Mucosa of descending colon (tissue), 3 donors: ENCODE results near the gene CNGA4. TPM values are rescaled to one million over a fixed set of nuclear protein-coding genes. Genes with fewer than 3 reads are reported as not detected.
"Not testable (repeated sequence)": the region's sequence is repeated elsewhere in the genome, so short reads cannot be mapped to it uniquely, and the experiment has no call there.

Experiments used
- ATAC-seq: fragments of 200-7000 bp; cut with Tn5 transposase; one replicate; pipeline ENCODE4 v1.9.1; 2020; ENCODE audit warnings: mild to moderate bottlenecking, moderate library complexity
- DNase-seq, 3 donors: peaks; one replicate each; pipeline ENCODE4 v3.0.0-alpha.2; 2020
- H3K36me3 ChIP-seq: fragments of 200-600 bp; one replicate; pipeline ENCODE4 v1.8.0; 2021; ENCODE audit warnings: low read depth, mild to moderate bottlenecking
- H3K4me1 ChIP-seq: fragments of 200-600 bp; one replicate; pipeline ENCODE4 v1.8.0; 2021; ENCODE audit warnings: low read depth, mild to moderate bottlenecking
- H3K4me3 ChIP-seq: fragments of 200-600 bp; one replicate; pipeline ENCODE4 v1.8.0; 2021; ENCODE audit warnings: mild to moderate bottlenecking
- H3K9me3 ChIP-seq: fragments of 200-600 bp; one replicate; pipeline ENCODE4 v1.8.0; 2021; ENCODE audit warnings: mild to moderate bottlenecking
- CTCF ChIP-seq: fragments of 200-600 bp; IDR thresholded peaks from one replicate; pipeline ENCODE4 v1.8.0; 2022; ENCODE audit warnings: antibody characterized with exemption, mild to moderate bottlenecking
- intact Hi-C, 2 donors: fragments of 100-400 bp; cut with DNase I in 1 of 2; cut with micrococcal nuclease in 1 of 2; formaldehyde crosslinking; loops; one replicate each; pipeline versions ENCODE4 v1.11.0 to v1.11.1; 2022; cut with DNase I, micrococcal nuclease
- total RNA-seq, 3 donors: library from RNA; stranded (reverse); fragmentation: NEBNext Ultra II Directional in 2 of 3; extraction: Animal tissue kit (Norgen Biotek cat#: 25700) in 2 of 3; gene quantifications; one replicate each; pipeline versions ENCODE4 v1.2.1 to v1.2.4, GENCODE V29; 2021 to 2023
- donor health status: DM: no; HTN: no; CAD: no; lungs with moderate emphysema.
- donor health status: DM: no; HTN: no; CAD: no.
- donor health status: DM: no; HTN: yes; CAD: no.

The CNGA4 gene
- total RNA-seq, 3 donors from 2014 or later, result 0.20 to 0.22 TPM; not detected in 1

- H3K4me1 ChIP-seq, result no peaks in the 10 kb centered on the region
- ATAC-seq, result no peak
- H3K9me3 ChIP-seq, result no peaks in the 10 kb centered on the region
- no peaks in the 10 kb centered on the region for H3K36me3 ChIP-seq
- intact Hi-C loops, result loop anchor here in 1 of 2 donors (10.0 kb wide), 1 partner anchor 73 kb away; no protein-coding TSS in a partner anchor
- no peak overlapping the region for H3K4me3 ChIP-seq
- no peak for DNase-seq
- TF ChIP-seq CTCF, result no peak
Observed at GRCh38 chr11:6241316-6241715, 2.4 kb downstream of the CNGA4 start.

GRCh38 chr11:6245536-6245935 lies 6.6 kb downstream of the CNGA4 start:
- H3K4me1 ChIP-seq, result no peaks in the 10 kb centered on the region
- H3K4me3 ChIP-seq, result no peak overlapping the region
- H3K9me3 ChIP-seq, result no peaks in the 10 kb centered on the region
- intact Hi-C loops, result loop anchor here in 1 of 2 donors (10.0 kb wide), 1 partner anchor 69 kb away; no protein-coding TSS in a partner anchor
- H3K36me3 ChIP-seq, result no peaks in the 10 kb centered on the region
- ATAC-seq, result no peak
- no peak for DNase-seq
- no peak for TF ChIP-seq CTCF

GRCh38 chr11:6248248-6248647 lies 9.4 kb downstream of the CNGA4 start:
- no peak for TF ChIP-seq CTCF
- DNase-seq (no peak), ATAC-seq (no peak)
- H3K9me3 ChIP-seq, result no peaks in the 10 kb centered on the region
- H3K4me1 ChIP-seq, result no peaks in the 10 kb centered on the region
- H3K36me3 ChIP-seq, result no peaks in the 10 kb centered on the region
- H3K4me3 ChIP-seq, result no peak overlapping the region
- intact Hi-C loops, result loop anchor here in 1 of 2 donors (10.0 kb wide), 1 partner anchor 67 kb away; no protein-coding TSS in a partner anchor

DNA sequence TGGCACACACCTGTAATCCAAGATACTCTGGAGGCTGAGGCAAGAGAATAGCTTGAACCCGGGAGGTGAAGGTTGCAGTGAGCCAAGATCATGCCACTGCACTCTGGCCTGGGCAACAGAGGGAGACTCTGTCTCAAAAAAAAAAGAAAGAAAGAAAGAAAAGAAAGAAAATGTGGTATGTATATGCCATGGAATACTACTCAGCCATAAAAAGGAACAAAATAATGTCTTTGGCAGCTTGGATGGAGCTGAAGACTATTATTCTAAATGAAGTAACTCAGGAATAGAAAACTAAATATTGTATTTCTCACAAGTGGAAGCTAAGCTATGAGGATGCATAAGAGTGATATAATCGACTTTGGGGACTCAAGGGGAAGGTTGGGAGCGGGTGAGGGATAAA lies 10.0 kb downstream of the CNGA4 start:
- not testable (repeated sequence) for H3K9me3 ChIP-seq, DNase-seq, H3K4me3 ChIP-seq, ATAC-seq, H3K4me1 ChIP-seq, H3K36me3 ChIP-seq
- intact Hi-C loops, result loop anchor here in 1 of 2 donors (10.0 kb wide), 1 partner anchor 66 kb away; no protein-coding TSS in a partner anchor

DNA sequence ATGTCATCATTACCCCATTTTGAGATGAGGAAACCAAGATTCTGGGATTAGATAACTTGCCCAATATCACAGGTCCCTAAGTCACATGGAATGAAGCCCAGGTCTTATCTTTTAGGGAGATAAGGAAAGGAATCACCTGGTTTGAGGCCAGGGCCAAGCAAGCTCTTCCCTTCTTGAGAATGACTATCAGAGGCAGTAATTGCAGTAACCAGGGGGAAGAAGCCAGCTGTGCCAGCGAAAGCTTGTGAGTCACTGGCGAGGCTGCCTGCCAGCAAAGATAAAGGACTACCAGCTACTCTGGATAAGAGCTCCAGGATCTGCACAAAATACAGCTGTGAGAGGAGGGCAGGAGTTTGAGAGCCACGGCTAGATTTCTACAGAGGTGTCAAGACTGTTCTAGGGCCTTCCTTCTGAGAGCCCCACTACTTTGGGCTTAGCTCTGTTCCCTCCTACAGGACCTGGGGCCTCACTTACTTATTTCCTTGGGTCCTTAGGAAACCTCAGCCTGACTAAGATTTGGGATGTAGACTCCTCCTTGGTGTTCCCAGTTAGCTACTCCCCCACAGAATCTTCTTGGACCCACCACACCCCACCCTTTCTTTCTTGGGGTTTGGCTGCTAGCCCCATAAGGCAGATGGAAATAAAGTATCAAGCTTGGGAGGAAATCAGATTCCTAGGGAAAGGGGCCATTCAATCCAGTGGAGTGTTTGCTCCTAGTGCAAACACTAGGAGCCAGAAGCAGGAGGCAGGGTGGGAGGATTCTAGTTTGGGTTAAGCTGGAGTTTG lies 11.1 kb downstream of the CNGA4 start:
- intact Hi-C loops, result loop anchor here in 1 of 2 donors (10.0 kb wide), 1 partner anchor 65 kb away; no protein-coding TSS in a partner anchor
- Histone ChIP-seq H3K36me3 (no peaks in the 10 kb centered on the region), H3K9me3 (no peaks in the 10 kb centered on the region), H3K4me3 (no peak overlapping the region), H3K4me1 (no peaks in the 10 kb centered on the region)
- no peak for TF ChIP-seq CTCF
- ATAC-seq, result peak; percentile 74
- peak in 2 of 3 donors; percentile 66 to 70 for DNase-seq

- peak; percentile 54 to 88 (median 74) for DNase-seq
- TF ChIP-seq CTCF, result peak; percentile 87
- peak; percentile 94 for ATAC-seq
- H3K4me3 ChIP-seq, result no peak overlapping the region
- no peaks in the 10 kb centered on the region for H3K4me1 ChIP-seq
- intact Hi-C loops, result no loop called here
- no peaks in the 10 kb centered on the region for H3K36me3 ChIP-seq
- no peaks in the 10 kb centered on the region for H3K9me3 ChIP-seq
Observed at GRCh38 chr11:6251120-6251733, 12.3 kb downstream of the CNGA4 start.
